ENCODE measurements around the gene TRIM16.
"Not testable (repeated sequence)": the region's sequence is repeated elsewhere in the genome, so short reads cannot be mapped to it uniquely, and the experiment has no call there.

Gene TRIM16

GRCh38 chr17:15657868-15658267 is 26.2 kb downstream of the TRIM16 start:
- no peak for DNase-seq

GRCh38 chr17:15654886-15655561 is 29.1 kb downstream of the TRIM16 start:
- peak; percentile 24 for DNase-seq

GRCh38 chr17:15654401-15654800 is 29.7 kb downstream of the TRIM16 start:
- peak; percentile 35 for DNase-seq

GRCh38 chr17:15652960-15653359 is 31.2 kb downstream of the TRIM16 start:
- no peak for DNase-seq

GRCh38 chr17:15651583-15652110 is 32.5 kb downstream of the TRIM16 start:
- DNase-seq: peak; percentile 99

GRCh38 chr17:15650741-15651582 is 33.1 kb downstream of the TRIM16 start:
- DNase-seq: no peak

- DNase-seq: no peak
These were observed 34.2 kb downstream of the TRIM16 start for GRCh38 chr17:15649861-15650421.

- DNase-seq: no peak
These were observed 35.7 kb downstream of the TRIM16 start for GRCh38 chr17:15648386-15648785.

GRCh38 chr17:15645942-15646312 is 38.2 kb downstream of the TRIM16 start:
- DNase-seq: not testable (repeated sequence)

GRCh38 chr17:15645099-15645941 is 38.8 kb downstream of the TRIM16 start:
- not testable (repeated sequence) for DNase-seq

- DNase-seq: not testable (repeated sequence)
These were observed 41.4 kb downstream of the TRIM16 start for GRCh38 chr17:15642505-15643251.

GRCh38 chr17:15642014-15642413 is 42.1 kb downstream of the TRIM16 start:
- not testable (repeated sequence) for DNase-seq

- not testable (repeated sequence) for DNase-seq
These were observed 53.1 kb downstream of the TRIM16 start for GRCh38 chr17:15630930-15631453.

GRCh38 chr17:15629991-15630390 is 54.1 kb downstream of the TRIM16 start:
- not testable (repeated sequence) for DNase-seq

- not testable (repeated sequence) for DNase-seq
These were observed 60.4 kb downstream of the TRIM16 start for GRCh38 chr17:15623661-15624209.

- not testable (repeated sequence) for DNase-seq
These were observed 60.9 kb downstream of the TRIM16 start for GRCh38 chr17:15623255-15623654.

GRCh38 chr17:15622124-15622523 is 62.0 kb downstream of the TRIM16 start:
- not testable (repeated sequence) for DNase-seq

GRCh38 chr17:15619331-15620058 is 64.6 kb downstream of the TRIM16 start, which contains the start of gene FBXW10B:
Gene FBXW10B, minus strand, starts transcription at chr17:15619704. Its CDS starts 192 bp downstream, at chr17:15619512.
- DNase-seq: not testable (repeated sequence)

GRCh38 chr17:15616828-15617227 is 67.3 kb downstream of the TRIM16 start:
- not testable (repeated sequence) for DNase-seq

GRCh38 chr17:15615850-15616249 is 68.3 kb downstream of the TRIM16 start:
- DNase-seq: not testable (repeated sequence)
